IMR-90 (cell line): ENCODE data around the gene AASS. TPM values are rescaled to one million over a fixed set of nuclear protein-coding genes. Genes with fewer than 3 reads are reported as not detected.

ENCODE experiments used
- ATAC-seq: fragments of 200-7000 bp; cut with Tn5 transposase; 2 replicates; pipeline ENCODE4 v1.9.1; 2020; ENCODE audit warnings: low read depth, mild to moderate bottlenecking, moderate library complexity
- BruUV-seq: library from RNA; stranded (reverse); fragments of 400-500 nt; replicated peaks from 2 replicates; lab custom pipeline; 2021; lab: Mats Ljungman, UMichigan
- CTCF ChIA-PET: fragments of 300-600 bp; formaldehyde crosslinking; extraction: SDS; loops from one replicate; lab custom pipeline; 2021; ENCODE audit warnings: antibody characterized with exemption; lab: Yijun Ruan, JAX
- POLR2A ChIA-PET: fragments of 300-600 bp; sonication (Branson Sonifier 250); formaldehyde crosslinking; loops from one replicate; lab custom pipeline; 2022; ENCODE audit warnings: antibody characterized with exemption; ENCODE audit not compliant: unreplicated experiment; lab: Charles Lee
- DNase-seq: peaks from one replicate; pipeline ENCODE4 v3.0.0; 2013
- H2AFZ ChIP-seq: replicated peaks from 2 replicates; pipeline ENCODE3; 2013; ENCODE audit warnings: low read length, mild to moderate bottlenecking; ENCODE audit not compliant: poor library complexity
- H2AK5ac ChIP-seq: 2 replicates; pipeline ENCODE4 v1.6.1; 2013; ENCODE audit warnings: low read depth, low read length, inconsistent platforms
- H2AK9ac ChIP-seq: replicated peaks from 2 replicates; pipeline ENCODE3; 2013; ENCODE audit warnings: mild to moderate bottlenecking, low read depth, low read length, moderate library complexity; ENCODE audit not compliant: poor library complexity
- H2BK120ac ChIP-seq: 2 replicates; pipeline ENCODE4 v1.6.1; 2013; ENCODE audit warnings: low read depth, low read length, inconsistent platforms
- H2BK15ac ChIP-seq: 3 replicates; pipeline ENCODE4 v1.6.1; 2013; ENCODE audit warnings: low read depth, low read length, inconsistent platforms
- H2BK20ac ChIP-seq: 2 replicates; pipeline ENCODE4 v1.6.1; 2013; ENCODE audit warnings: low read depth, mild to moderate bottlenecking, inconsistent platforms, low read length, moderate library complexity
- H2BK5ac ChIP-seq: 2 replicates; pipeline ENCODE4 v1.6.1; 2013; ENCODE audit warnings: mild to moderate bottlenecking, low read depth, low read length, inconsistent platforms; ENCODE audit not compliant: poor library complexity, severe bottlenecking
- H3K14ac ChIP-seq: replicated peaks from 2 replicates; pipeline ENCODE4 v1.6.1; 2013; ENCODE audit warnings: low read depth, low read length, inconsistent platforms
- H3K18ac ChIP-seq: 2 replicates; pipeline ENCODE4 v1.6.1; 2013; ENCODE audit warnings: low read depth, low read length, control low read depth
- H3K23ac ChIP-seq: 2 replicates; pipeline ENCODE4 v1.6.1; 2013; ENCODE audit warnings: low read depth, low read length, inconsistent platforms
- H3K27ac ChIP-seq: 2 replicates; pipeline ENCODE4 v1.5.1; 2013; ENCODE audit warnings: mild to moderate bottlenecking, control low read depth, low read length; ENCODE audit not compliant: insufficient read depth
- H3K27me3 ChIP-seq: 2 replicates; pipeline ENCODE4 v1.6.1; 2013; ENCODE audit warnings: low read length; ENCODE audit not compliant: control insufficient read depth, insufficient read depth
- H3K36me3 ChIP-seq: 2 replicates; pipeline ENCODE4 v1.6.1; 2013; ENCODE audit warnings: low read length, mixed read lengths; ENCODE audit not compliant: control insufficient read depth, insufficient read depth
- H3K4ac ChIP-seq: 2 replicates; pipeline ENCODE4 v1.6.1; 2013; ENCODE audit warnings: low read depth, low read length, inconsistent platforms
- H3K4me1 ChIP-seq: 2 replicates; pipeline ENCODE4 v1.6.1; 2013; ENCODE audit warnings: low read length, mixed read lengths; ENCODE audit not compliant: control insufficient read depth, insufficient read depth
- H3K4me2 ChIP-seq: 2 replicates; pipeline ENCODE4 v1.6.1; 2013; ENCODE audit warnings: low read depth, mild to moderate bottlenecking, control low read depth, low read length, moderate library complexity
- H3K4me3 ChIP-seq: 2 replicates; pipeline ENCODE4 v1.5.1; 2013; ENCODE audit warnings: low read depth, mild to moderate bottlenecking, control low read depth, low read length, moderate library complexity; ENCODE audit not compliant: insufficient read depth
- H3K56ac ChIP-seq: 2 replicates; pipeline ENCODE4 v1.6.1; 2013; ENCODE audit warnings: low read length, inconsistent platforms; ENCODE audit not compliant: insufficient read depth; ENCODE audit errors: extremely low read depth
- H3K79me1 ChIP-seq, 2 experiments: 2 replicates each; pipeline ENCODE4 v1.6.1; 2013; ENCODE audit warnings: low read length in 2 of 2, inconsistent platforms in 1 of 2, low read depth in 1 of 2
- H3K9ac ChIP-seq: 2 replicates; pipeline ENCODE4 v1.6.1; 2013; ENCODE audit warnings: low read depth, low read length, control low read depth
- H3K9me1 ChIP-seq: 2 replicates; pipeline ENCODE4 v1.6.1; 2013; ENCODE audit warnings: low read length, inconsistent platforms; ENCODE audit not compliant: insufficient read depth
- H3K9me3 ChIP-seq: 2 replicates; pipeline ENCODE4 v1.6.1; 2013; ENCODE audit warnings: low read length; ENCODE audit not compliant: control insufficient read depth, insufficient read depth
- H4K20me1 ChIP-seq: 2 replicates; pipeline ENCODE4 v1.6.1; 2013; ENCODE audit warnings: low read length, inconsistent platforms; ENCODE audit not compliant: insufficient read depth
- H4K5ac ChIP-seq: 2 replicates; pipeline ENCODE4 v1.6.1; 2013; ENCODE audit warnings: mild to moderate bottlenecking, low read depth, low read length, control low read depth
- H4K8ac ChIP-seq, 2 experiments: 2 replicates each; pipeline ENCODE4 v1.6.1; 2013; ENCODE audit warnings: low read depth in 2 of 2, low read length in 2 of 2, control low read depth in 1 of 2, inconsistent platforms in 1 of 2
- H4K91ac ChIP-seq: 2 replicates; pipeline ENCODE4 v1.6.1; 2013; ENCODE audit warnings: low read depth, low read length, inconsistent platforms; ENCODE audit not compliant: insufficient read depth
- BHLHE40 ChIP-seq: fragments of 150-350 bp; IDR thresholded peaks from 2 replicates; pipeline ENCODE4 v1.6.1; 2016; ENCODE audit warnings: mild to moderate bottlenecking, low read depth, low read length
- MAFK ChIP-seq: IDR thresholded peaks from 2 replicates; pipeline ENCODE4 v1.6.1; 2012; ENCODE audit warnings: low read depth, low read length, improper control_type of control experiment
- NFE2L2 ChIP-seq: fragments of 150-350 bp; IDR thresholded peaks from 2 replicates; pipeline ENCODE4 v1.6.1; 2016; ENCODE audit warnings: low read depth, mild to moderate bottlenecking, low read length
- POLR2A ChIP-seq: IDR thresholded peaks from 2 replicates; pipeline ENCODE4 v1.6.1; 2012; ENCODE audit warnings: mild to moderate bottlenecking, low read depth, low read length
- RFX5 ChIP-seq: IDR thresholded peaks from 2 replicates; pipeline ENCODE4 v1.8.0; 2012; ENCODE audit warnings: low read depth, mild to moderate bottlenecking, low read length, moderate library complexity
- WGBS, 2 experiments: methylation state at CpG; one replicate each; pipeline versions ENCODE4 v1.1.5 to v1.1.7; 2013; ENCODE audit warnings: missing lambda C conversion rate in 2 of 2; ENCODE audit not compliant: insufficient read length in 1 of 2; ENCODE audit errors: extremely low coverage in 2 of 2; 5-methylcytosine and 5-hydroxymethylcytosine counted together
- dilution Hi-C: fragments of 300-500 bp; cut with HindIII; formaldehyde crosslinking; loops from one replicate; pipeline ENCODE4 v1.14.3; 2018; ENCODE audit warnings: low sequenced_read_pairs; ENCODE audit not compliant: unreplicated experiment
- in situ Hi-C: fragments of 300-500 bp; cut with MboI; formaldehyde crosslinking; loops from 3 replicates; pipeline ENCODE4 v1.14.3; 2019; ENCODE audit warnings: low sequenced_read_pairs, inconsistent platforms, mixed read lengths
- intact Hi-C: fragments of 100-400 bp; cut with micrococcal nuclease; formaldehyde crosslinking; loops from 2 replicates; pipeline ENCODE4 v1.10.0; 2022
- polyA plus RNA-seq, 3 experiments: library from polyadenylated mRNA; depleted of rRNA; stranded (reverse); fragments of >200 nt; gene quantifications; 2 replicates each; pipeline ENCODE4 v1.2.3, GENCODE V29; 2012; ENCODE audit warnings: low replicate concordance in 1 of 3
- total RNA-seq: library from RNA; depleted of rRNA; stranded (reverse); fragments of >200 nt; gene quantifications from 2 replicates; pipeline ENCODE4 v1.2.3, GENCODE V29; 2012
- TF ChIP-seq, protein P1 (sequence below): conservative IDR thresholded peaks from 2 replicates; pipeline ENCODE4 v1.5.1; 2012; ENCODE audit warnings: mild to moderate bottlenecking, low read depth, low read length, improper control_type of control experiment

Gene AASS
- total and polyA plus RNA-seq, 2 of the 4 experiments (the other 2 are of a cell fraction) = 6.1 to 12.9 TPM

- Histone ChIP-seq H3K9me3 (no peaks in the 10 kb centered on the region), H3K9me1 (no peaks in the 10 kb centered on the region), H3K4me2 (no peak overlapping the region), H3K4me3 (no peak overlapping the region), H3K14ac (no peak overlapping the region), H2BK120ac (no peak overlapping the region), H3K27me3 (no peaks in the 10 kb centered on the region), H3K4me1 (peaks cover 7% of the 10 kb centered on the region), H3K79me1 (peaks cover 3 to 23% of the 10 kb centered on the region in 2 experiments), H2BK5ac (no peak overlapping the region), H3K18ac (no peak overlapping the region), H2AK9ac (no peak overlapping the region), H2BK15ac (no peak overlapping the region), H2BK20ac (no peak overlapping the region), H4K91ac (no peak overlapping the region), H3K36me3 (no peaks in the 10 kb centered on the region), H3K27ac (no peak overlapping the region), H3K56ac (no peak overlapping the region), H2AFZ (no peak overlapping the region), H2AK5ac (no peak overlapping the region), H3K9ac (no peak overlapping the region), H3K23ac (no peak overlapping the region), H4K5ac (no peak overlapping the region), H4K20me1 (no peaks in the 10 kb centered on the region; the same call in 1 of the 2 replicates), H3K4ac (no peak overlapping the region), H4K8ac (no peak overlapping the region)
- intact Hi-C loops (loop anchor here (5.0 kb wide), 1 partner anchor 36 kb away; no protein-coding TSS in a partner anchor), dilution Hi-C loops (no loop called here), in situ Hi-C loops (no loop called here)
- TF ChIP-seq, protein P1, sequence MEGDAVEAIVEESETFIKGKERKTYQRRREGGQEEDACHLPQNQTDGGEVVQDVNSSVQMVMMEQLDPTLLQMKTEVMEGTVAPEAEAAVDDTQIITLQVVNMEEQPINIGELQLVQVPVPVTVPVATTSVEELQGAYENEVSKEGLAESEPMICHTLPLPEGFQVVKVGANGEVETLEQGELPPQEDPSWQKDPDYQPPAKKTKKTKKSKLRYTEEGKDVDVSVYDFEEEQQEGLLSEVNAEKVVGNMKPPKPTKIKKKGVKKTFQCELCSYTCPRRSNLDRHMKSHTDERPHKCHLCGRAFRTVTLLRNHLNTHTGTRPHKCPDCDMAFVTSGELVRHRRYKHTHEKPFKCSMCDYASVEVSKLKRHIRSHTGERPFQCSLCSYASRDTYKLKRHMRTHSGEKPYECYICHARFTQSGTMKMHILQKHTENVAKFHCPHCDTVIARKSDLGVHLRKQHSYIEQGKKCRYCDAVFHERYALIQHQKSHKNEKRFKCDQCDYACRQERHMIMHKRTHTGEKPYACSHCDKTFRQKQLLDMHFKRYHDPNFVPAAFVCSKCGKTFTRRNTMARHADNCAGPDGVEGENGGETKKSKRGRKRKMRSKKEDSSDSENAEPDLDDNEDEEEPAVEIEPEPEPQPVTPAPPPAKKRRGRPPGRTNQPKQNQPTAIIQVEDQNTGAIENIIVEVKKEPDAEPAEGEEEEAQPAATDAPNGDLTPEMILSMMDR = no peak
- TF ChIP-seq BHLHE40 (no peak), MAFK (no peak), NFE2L2 (no peak), RFX5 (no peak), POLR2A (no peak)
- CTCF ChIA-PET = no interaction called here
- WGBS, 2 experiments = no CpG with 5 or more reads among the region's 8 CpGs
- DNase-seq (no peak), ATAC-seq (no peak)
- no TSS peak for BruUV-seq
- POLR2A ChIA-PET = no interaction called here
Observed at GRCh38 chr7:122133477-122133876, 10.6 kb downstream of the AASS start.
